ENCODE measurements around the gene PIN1. TPM values are rescaled to one million over a fixed set of nuclear protein-coding genes. Genes with fewer than 3 reads are reported as not detected.

The PIN1 gene
- total and polyA plus RNA-seq, 2 of the 13 experiments (the other 11 are each of a cell fraction or from before 2014, with no cell fraction given), result 31.9 to 72.0 TPM

DNA sequence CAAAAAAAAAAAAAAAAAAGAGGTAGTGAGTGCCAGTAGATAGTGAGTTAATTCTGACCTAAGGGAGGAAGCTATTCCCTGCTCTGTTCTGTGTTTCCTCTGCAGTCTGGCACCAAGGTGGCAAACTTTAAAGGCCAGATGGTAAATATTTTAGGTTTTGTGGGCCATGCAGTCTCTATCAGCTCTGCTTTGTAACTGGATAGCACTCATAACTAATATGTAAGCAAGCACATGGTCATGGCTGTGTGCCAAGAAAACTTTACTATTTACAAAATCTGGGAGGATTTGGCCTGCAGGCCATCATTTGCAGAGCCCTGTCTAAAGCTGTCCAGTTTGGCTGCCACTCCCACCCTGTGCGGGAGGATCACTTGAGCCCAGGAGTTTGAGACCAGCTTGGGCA, 4.3 kb downstream of the PIN1 start (continued):
- TF ChIP-seq PLRG1 (conservative IDR thresholded peaks at IDR 0.05) (no peak), SAFB2 (CRISPR knock-in tag; IDR thresholded peaks at IDR 0.05; ENCODE audit: borderline replicate concordance, low read depth) (no peak), ZBTB34 (CRISPR knock-in tag; IDR thresholded peaks at IDR 0.05) (no peak), ELF4 (CRISPR knock-in tag; IDR thresholded peaks at IDR 0.05; ENCODE audit: borderline replicate concordance) (no peak), ZNF550 (CRISPR knock-in tag; IDR thresholded peaks at IDR 0.05; ENCODE audit: borderline replicate concordance) (no peak), SMAD1 (CRISPR knock-in tag; IDR thresholded peaks at IDR 0.05; ENCODE audit: borderline replicate concordance, low read depth) (no peak), ZNF629 (CRISPR knock-in tag; conservative IDR thresholded peaks at IDR 0.05) (no peak)

DNA sequence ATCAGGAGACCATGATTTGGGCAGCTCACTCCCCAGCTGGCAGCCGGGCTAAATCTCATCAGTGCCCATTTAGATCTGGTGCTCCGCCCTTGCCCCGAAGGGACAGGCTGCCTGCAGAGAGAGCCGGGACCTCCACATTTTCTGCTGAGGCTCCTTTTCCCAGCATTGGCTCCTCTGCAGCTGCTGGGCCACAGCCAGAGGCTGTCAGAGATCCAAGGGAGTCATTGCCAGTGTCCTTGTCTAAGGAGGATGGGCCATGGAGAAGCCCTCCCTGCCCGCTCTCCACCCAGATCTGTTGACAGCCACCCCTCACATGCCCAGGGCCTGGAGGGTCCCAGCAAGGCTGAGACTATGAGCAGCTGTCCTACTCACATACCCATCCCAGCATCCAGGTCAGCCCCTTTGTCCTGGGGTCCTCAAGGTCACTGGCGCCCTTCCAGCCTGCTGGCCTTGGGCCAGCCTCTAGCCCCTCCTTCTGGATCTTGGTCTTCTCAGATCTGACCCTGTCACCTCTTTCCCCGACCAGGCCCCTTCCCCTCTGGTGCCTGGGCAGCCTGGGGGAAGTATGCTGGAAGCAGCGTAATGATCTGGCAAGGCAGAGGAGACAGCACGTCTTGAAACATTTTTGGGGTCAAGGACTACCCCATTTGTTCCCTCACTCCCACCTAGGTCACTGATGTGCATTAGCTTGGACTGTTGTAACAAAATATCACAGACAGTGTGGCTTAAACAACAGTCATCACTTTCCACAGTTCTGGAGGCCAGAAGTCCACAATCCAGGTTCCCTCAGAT, 7.9 kb downstream of the PIN1 start:
- ATAC-seq, result no peak
- CTCF ChIA-PET (ENCODE audit: low intra/inter-chr PET ratio, low total read pairs), result no interaction called here
- 94% methylated on average over 6 of the region's 9 CpGs for WGBS (ENCODE audit: low lambda C conversion rate)

More for the DNA sequence above, 7.9 kb downstream of the PIN1 start:
- in situ Hi-C loops (cut with HindIII; ENCODE audit: extremely low pct_ligation_motif_present, low pct_unique_long_range_greater_than_20kb), result no loop called here
- DNase-seq (ENCODE audit: low spot score) (no peak), FAIRE-seq (no peak)
- no peaks in the 10 kb centered on the region for H3K4me1 ChIP-seq (ENCODE audit: insufficient read depth, low read length)
- H4K20me1 ChIP-seq (ENCODE audit: insufficient read depth, low read length), result no peaks in the 10 kb centered on the region
- H3K27me3 ChIP-seq (ENCODE audit: control insufficient read depth in 1 of 2, insufficient read depth in 2 of 2, low read length in 2 of 2), result no peaks in the 10 kb centered on the region
- H2AFZ ChIP-seq (ENCODE audit: low read length), result no peak overlapping the region
- no peak overlapping the region for H3K4me3 ChIP-seq (replicated peaks in 1 of 3; ENCODE audit: insufficient read depth in 1 of 3, low read depth in 2 of 3, low read length in 3 of 3)
- no peaks in the 10 kb centered on the region for H3K79me2 ChIP-seq (ENCODE audit: insufficient read depth, low read length)
- peaks cover 20 to 59% of the 10 kb centered on the region in 2 experiments; a peak in 4 of 5 replicates for H3K36me3 ChIP-seq (replicated peaks in 1 of 2; ENCODE audit: control insufficient read depth in 1 of 2, insufficient read depth in 2 of 2, low read length in 2 of 2)
- TF ChIP-seq ZNF598 (CRISPR knock-in tag; IDR thresholded peaks at IDR 0.05; ENCODE audit: borderline replicate concordance) (no peak), ZNF556 (CRISPR knock-in tag; IDR thresholded peaks at IDR 0.05; ENCODE audit: borderline replicate concordance) (no peak), ZNF546 (CRISPR knock-in tag; conservative IDR thresholded peaks at IDR 0.05) (no peak), HNRNPUL1 (IDR thresholded peaks at IDR 0.05; ENCODE audit: low read depth, low read length) (no peak), SP4 (CRISPR knock-in tag; IDR thresholded peaks at IDR 0.05) (no peak), SRSF1 (optimal IDR thresholded peaks at IDR 0.05; ENCODE audit: low read depth, low read length) (no peak), ZNF143 (CRISPR knock-in tag; IDR thresholded peaks at IDR 0.05) (no peak), FOXA3 (CRISPR knock-in tag; IDR thresholded peaks at IDR 0.05) (no peak), NR2C2 (CRISPR knock-in tag; IDR thresholded peaks at IDR 0.05; ENCODE audit: borderline replicate concordance) (no peak), RXRB (CRISPR knock-in tag; IDR thresholded peaks at IDR 0.05; ENCODE audit: borderline replicate concordance) (no peak), MZF1 (CRISPR knock-in tag; IDR thresholded peaks at IDR 0.05; ENCODE audit: borderline replicate concordance) (no peak)
- TF ChIP-seq, protein P1, sequence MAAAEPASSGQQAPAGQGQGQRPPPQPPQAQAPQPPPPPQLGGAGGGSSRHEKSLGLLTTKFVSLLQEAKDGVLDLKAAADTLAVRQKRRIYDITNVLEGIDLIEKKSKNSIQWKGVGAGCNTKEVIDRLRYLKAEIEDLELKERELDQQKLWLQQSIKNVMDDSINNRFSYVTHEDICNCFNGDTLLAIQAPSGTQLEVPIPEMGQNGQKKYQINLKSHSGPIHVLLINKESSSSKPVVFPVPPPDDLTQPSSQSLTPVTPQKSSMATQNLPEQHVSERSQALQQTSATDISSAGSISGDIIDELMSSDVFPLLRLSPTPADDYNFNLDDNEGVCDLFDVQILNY (CRISPR knock-in tag; conservative IDR thresholded peaks at IDR 0.05), result no peak
- TF ChIP-seq, protein P2, sequence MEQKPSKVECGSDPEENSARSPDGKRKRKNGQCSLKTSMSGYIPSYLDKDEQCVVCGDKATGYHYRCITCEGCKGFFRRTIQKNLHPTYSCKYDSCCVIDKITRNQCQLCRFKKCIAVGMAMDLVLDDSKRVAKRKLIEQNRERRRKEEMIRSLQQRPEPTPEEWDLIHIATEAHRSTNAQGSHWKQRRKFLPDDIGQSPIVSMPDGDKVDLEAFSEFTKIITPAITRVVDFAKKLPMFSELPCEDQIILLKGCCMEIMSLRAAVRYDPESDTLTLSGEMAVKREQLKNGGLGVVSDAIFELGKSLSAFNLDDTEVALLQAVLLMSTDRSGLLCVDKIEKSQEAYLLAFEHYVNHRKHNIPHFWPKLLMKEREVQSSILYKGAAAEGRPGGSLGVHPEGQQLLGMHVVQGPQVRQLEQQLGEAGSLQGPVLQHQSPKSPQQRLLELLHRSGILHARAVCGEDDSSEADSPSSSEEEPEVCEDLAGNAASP (CRISPR knock-in tag; IDR thresholded peaks at IDR 0.05; ENCODE audit: borderline replicate concordance), result no peak
- no peak overlapping the region for H3K4me2 ChIP-seq (ENCODE audit: low read depth, low read length)
- no peak overlapping the region for H3K27ac ChIP-seq (ENCODE audit: extremely low read length, insufficient read depth, low read length)
- intact Hi-C loops (cut with micrococcal nuclease; ENCODE audit: unreplicated experiment), result no loop called here
- H3K9me3 ChIP-seq (ENCODE audit: low read length), result no peaks in the 10 kb centered on the region
- BruUV-seq (replicated peaks), result no TSS peak
- no peak overlapping the region for H3K9ac ChIP-seq (ENCODE audit: insufficient read depth, low read depth, low read length)
- POLR2A ChIA-PET, result no interaction called here
